Tongue (tissue), 2 donors: ENCODE data around the gene CNTN5. TPM values are rescaled to one million over a fixed set of nuclear protein-coding genes. Genes with fewer than 3 reads are reported as not detected.
"Not testable (repeated sequence)": the region's sequence is repeated elsewhere in the genome, so short reads cannot be mapped to it uniquely, and the experiment has no call there.

Experiments
- DNase-seq: peaks from one replicate; pipeline ENCODE4 v3.0.0-alpha.2; 2015
- total RNA-seq: library from RNA; depleted of rRNA; stranded (reverse); fragments of >200 nt; gene quantifications from one replicate; pipeline ENCODE4 v1.2.3, GENCODE V29; 2014

CNTN5 gene
- total RNA-seq, 1 donor from 2014 or later: 9.1 TPM

GRCh38 chr11:99781074-99781473 lies 760.3 kb downstream of the CNTN5 start:
- no peak for DNase-seq

GRCh38 chr11:99791354-99791753 lies 770.6 kb downstream of the CNTN5 start:
- no peak for DNase-seq

GRCh38 chr11:99795999-99796398 lies 775.2 kb downstream of the CNTN5 start:
- no peak for DNase-seq

- no peak for DNase-seq
These were observed 782.8 kb downstream of the CNTN5 start for GRCh38 chr11:99803501-99803900.

- DNase-seq: no peak
These were observed 791.8 kb downstream of the CNTN5 start for GRCh38 chr11:99812516-99812915.

- DNase-seq: no peak
These were observed 793.3 kb downstream of the CNTN5 start for GRCh38 chr11:99814021-99814420.

GRCh38 chr11:99814738-99815137 lies 794.0 kb downstream of the CNTN5 start:
- DNase-seq: no peak

GRCh38 chr11:99818991-99819390 lies 798.2 kb downstream of the CNTN5 start:
- DNase-seq: no peak

- no peak for DNase-seq
These were observed 802.3 kb downstream of the CNTN5 start for GRCh38 chr11:99822846-99823565.

GRCh38 chr11:99836739-99837138 lies 816.0 kb downstream of the CNTN5 start:
- not testable (repeated sequence) for DNase-seq

- DNase-seq: no peak
These were observed 821.1 kb downstream of the CNTN5 start for GRCh38 chr11:99841885-99842284.

- peak; percentile 40 for DNase-seq
These were observed 845.2 kb downstream of the CNTN5 start for GRCh38 chr11:99865951-99866350.

GRCh38 chr11:99881610-99882009 lies 860.9 kb downstream of the CNTN5 start:
- no peak for DNase-seq

GRCh38 chr11:99884750-99885149 lies 864.0 kb downstream of the CNTN5 start:
- no peak for DNase-seq

GRCh38 chr11:99887481-99887880 lies 866.7 kb downstream of the CNTN5 start:
- no peak for DNase-seq

- peak; percentile 84 for DNase-seq
These were observed 873.1 kb downstream of the CNTN5 start for GRCh38 chr11:99893811-99894210.

- DNase-seq: no peak
These were observed 880.4 kb downstream of the CNTN5 start for GRCh38 chr11:99901175-99901574.

GRCh38 chr11:99911116-99911515 lies 890.4 kb downstream of the CNTN5 start:
- DNase-seq: no peak

- DNase-seq: no peak
These were observed 895.3 kb downstream of the CNTN5 start for GRCh38 chr11:99916078-99916477.

- DNase-seq: no peak
These were observed 898.0 kb downstream of the CNTN5 start for GRCh38 chr11:99918761-99919160.

GRCh38 chr11:99920956-99921355 lies 900.2 kb downstream of the CNTN5 start:
- no peak for DNase-seq

- no peak for DNase-seq
These were observed 905.2 kb downstream of the CNTN5 start for GRCh38 chr11:99925968-99926367.

GRCh38 chr11:99932684-99933083 lies 911.9 kb downstream of the CNTN5 start:
- DNase-seq: no peak

- peak; percentile 30 for DNase-seq
These were observed 913.3 kb downstream of the CNTN5 start for GRCh38 chr11:99934008-99934407.

GRCh38 chr11:99937330-99937729 lies 916.6 kb downstream of the CNTN5 start:
- DNase-seq: peak; percentile 64
